GM20000 (cell line): ENCODE results near the gene TENT5C.

Experiments used
- DNase-seq: peaks from one replicate; pipeline ENCODE4 v3.0.0; 2012; ENCODE audit warnings: low spot score
- TF ChIP-seq, protein P1 (sequence below): IDR thresholded peaks from 2 replicates; pipeline ENCODE4 v1.5.1; 2012; ENCODE audit warnings: mild to moderate bottlenecking, control low read depth; ENCODE audit errors: extremely low read depth, missing control alignments

TENT5C gene

DNA sequence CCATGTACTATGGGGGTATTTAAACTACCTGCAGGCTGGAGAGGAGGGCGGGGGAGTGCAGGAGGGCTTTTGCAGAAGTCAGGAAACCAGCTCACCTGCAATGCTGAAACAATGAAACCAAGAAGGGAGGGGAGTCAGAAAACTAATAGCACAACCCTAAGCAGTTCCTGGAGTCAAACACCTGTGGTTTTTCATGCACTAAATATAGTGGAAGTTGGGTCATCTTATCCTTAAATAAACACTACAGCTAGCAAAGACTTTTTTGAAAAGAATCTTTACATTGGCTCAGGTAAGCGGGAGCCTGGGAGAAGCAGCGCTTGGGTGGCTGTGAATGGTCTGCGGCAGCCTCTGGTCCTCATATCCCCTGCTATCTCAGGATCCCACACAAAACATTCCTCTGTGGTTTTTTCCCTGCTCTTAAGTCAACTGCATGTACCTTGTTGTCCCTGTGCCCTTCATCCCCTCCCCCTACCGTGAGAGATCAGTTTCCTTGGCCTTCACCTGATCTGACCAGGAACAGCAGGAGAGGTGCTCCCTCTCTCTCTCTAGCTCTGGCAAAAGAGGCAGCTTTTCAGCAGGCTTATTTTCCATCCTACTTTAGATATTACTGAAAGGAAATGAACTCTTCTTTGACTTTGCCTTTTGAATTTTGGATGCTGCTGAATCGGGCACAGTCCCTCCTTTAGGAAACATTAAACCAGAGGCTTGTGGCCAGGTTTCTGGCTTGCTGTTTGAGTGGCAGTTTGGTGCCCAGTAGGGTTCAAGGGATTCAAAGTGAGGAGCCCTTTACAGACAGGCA lies 26.6 kb downstream of the TENT5C start:
- no peak for DNase-seq
- TF ChIP-seq, protein P1, sequence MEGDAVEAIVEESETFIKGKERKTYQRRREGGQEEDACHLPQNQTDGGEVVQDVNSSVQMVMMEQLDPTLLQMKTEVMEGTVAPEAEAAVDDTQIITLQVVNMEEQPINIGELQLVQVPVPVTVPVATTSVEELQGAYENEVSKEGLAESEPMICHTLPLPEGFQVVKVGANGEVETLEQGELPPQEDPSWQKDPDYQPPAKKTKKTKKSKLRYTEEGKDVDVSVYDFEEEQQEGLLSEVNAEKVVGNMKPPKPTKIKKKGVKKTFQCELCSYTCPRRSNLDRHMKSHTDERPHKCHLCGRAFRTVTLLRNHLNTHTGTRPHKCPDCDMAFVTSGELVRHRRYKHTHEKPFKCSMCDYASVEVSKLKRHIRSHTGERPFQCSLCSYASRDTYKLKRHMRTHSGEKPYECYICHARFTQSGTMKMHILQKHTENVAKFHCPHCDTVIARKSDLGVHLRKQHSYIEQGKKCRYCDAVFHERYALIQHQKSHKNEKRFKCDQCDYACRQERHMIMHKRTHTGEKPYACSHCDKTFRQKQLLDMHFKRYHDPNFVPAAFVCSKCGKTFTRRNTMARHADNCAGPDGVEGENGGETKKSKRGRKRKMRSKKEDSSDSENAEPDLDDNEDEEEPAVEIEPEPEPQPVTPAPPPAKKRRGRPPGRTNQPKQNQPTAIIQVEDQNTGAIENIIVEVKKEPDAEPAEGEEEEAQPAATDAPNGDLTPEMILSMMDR = no peak

DNA sequence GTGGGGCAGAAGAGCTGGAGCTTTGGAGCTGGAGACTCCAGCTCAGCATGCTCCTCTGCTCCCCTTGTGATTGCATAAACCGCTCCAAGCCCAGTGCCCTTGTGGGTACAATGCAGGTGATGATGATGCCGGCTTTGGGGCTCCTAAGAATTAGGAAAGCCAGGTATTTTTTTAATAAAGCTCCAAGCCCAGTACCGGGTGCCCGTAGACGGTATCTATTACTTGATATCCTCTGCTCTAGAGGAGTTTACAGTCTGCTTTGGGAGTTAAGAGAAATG lies 27.2 kb downstream of the TENT5C start:
- TF ChIP-seq, protein P1 = no peak

GRCh38 chr1:117633423-117633822 lies 27.6 kb downstream of the TENT5C start:
- DNase-seq = no peak
- TF ChIP-seq, protein P1 = no peak

More for the DNA sequence above, 27.2 kb downstream of the TENT5C start:
- no peak for DNase-seq

GRCh38 chr1:117633936-117634335 lies 28.1 kb downstream of the TENT5C start:
- TF ChIP-seq, protein P1 = no peak
- no peak for DNase-seq

GRCh38 chr1:117634631-117635030 lies 28.8 kb downstream of the TENT5C start:
- DNase-seq = no peak
- TF ChIP-seq, protein P1 = no peak

DNA sequence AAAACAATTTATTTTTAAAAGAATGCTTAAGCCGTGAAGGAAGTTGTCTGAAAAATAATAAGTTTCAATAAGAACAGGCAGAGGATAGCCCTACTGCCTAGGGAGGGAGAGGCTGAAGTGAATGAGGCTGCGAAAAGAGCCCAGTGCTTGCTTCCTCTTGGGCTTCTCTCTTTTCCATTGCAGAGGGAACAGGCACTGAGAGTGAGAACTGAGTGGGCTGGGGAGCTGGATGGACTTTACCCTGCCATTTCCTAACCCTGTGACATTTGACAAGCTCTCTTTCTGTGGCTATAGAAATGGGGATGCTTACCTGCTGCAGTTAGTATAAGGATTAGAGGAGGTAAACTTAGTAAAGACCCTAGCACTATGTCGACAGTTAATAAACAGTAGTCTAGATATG lies 30.0 kb downstream of the TENT5C start:
- no peak for DNase-seq
- TF ChIP-seq, protein P1 = no peak

- no peak for DNase-seq
- TF ChIP-seq, protein P1 = no peak
These were observed 31.0 kb downstream of the TENT5C start for GRCh38 chr1:117636637-117637425.
